ENCODE data around the gene MKS1.
A peak's percentile ranks its signal among the peaks of the same experiment; 100 is the strongest.

Gene MKS1

DNA sequence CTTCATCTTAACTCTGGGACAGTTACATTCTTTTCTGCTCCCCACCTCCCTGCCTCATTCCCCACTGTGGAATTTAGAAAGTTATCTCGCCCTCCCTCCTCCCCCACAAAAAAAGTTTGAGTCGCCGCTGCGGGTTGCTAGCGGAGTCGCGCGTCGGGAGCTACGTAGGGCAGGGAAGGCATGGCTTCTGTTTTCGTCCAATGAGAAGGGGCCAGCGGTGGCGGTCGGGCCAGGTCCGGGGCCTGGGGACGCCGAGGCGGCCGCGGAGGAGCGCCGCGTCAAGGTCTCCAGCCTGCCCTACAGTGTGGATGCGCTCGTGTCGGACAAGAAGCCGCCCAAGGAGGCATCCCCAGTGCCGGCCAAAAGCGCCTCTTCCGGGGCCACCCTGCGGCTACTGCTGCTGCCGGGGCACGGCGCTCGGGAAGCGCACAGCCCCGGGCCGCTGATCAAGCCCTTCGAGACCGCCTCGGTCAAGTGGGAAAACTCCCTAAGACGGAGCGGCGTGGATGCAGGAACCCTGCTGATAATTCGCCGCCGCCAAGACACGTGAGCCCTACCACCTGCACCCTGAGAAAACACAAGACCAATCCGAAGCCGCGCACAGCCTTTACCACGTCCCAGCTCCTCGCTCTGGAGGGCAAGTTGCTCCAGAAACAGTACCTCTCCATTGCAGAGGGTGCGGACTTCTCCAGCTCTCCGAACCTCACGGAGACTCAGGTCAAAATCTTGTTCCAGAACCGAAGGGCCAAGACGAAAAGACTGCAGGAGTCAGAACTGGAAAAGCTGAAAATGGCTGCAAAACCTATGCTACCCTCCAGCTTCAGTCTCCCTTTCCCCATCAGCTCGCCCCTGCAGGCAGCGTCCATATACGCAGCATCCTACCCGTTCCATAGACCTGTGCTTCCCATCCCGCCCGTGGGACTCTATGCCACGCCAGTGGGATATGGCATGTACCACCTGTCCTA is 61.9 kb downstream of the MKS1 start:
- DNase-seq: peak; percentile 73 to 75
